Measurements from ENCODE around the gene FARS2.

- TF ChIP-seq BHLHE40 (IDR thresholded peaks at IDR 0.05; ENCODE audit: borderline replicate concordance) (no peak), FOXM1 (IDR thresholded peaks at IDR 0.05; ENCODE audit: borderline replicate concordance) (no peak), CTBP1 (IDR thresholded peaks at IDR 0.05; ENCODE audit: borderline replicate concordance) (no peak), SP1 (IDR thresholded peaks at IDR 0.05) (no peak), ELF4 (IDR thresholded peaks at IDR 0.05) (no peak), FOXA1 (IDR thresholded peaks at IDR 0.05) (no peak), FOXK2 (IDR thresholded peaks at IDR 0.05) (no peak), ARNT (IDR thresholded peaks at IDR 0.05) (no peak)
These were observed 377.9 kb downstream of the FARS2 start for GRCh38 chr6:5639193-5639592.
